ENCODE results near the gene LGR6. TPM values are rescaled to one million over a fixed set of nuclear protein-coding genes. Genes with fewer than 3 reads are reported as not detected.

LGR6 gene
- total RNA-seq, 4 donors from 2014 or later = 0.12 to 2.8 (median 0.48) TPM

- 57 to 80% methylated on average over 2 to 3 of the region's 4 CpGs for WGBS, 2 donors (ENCODE audit: low coverage in 1 of 2)
- no peaks in the 10 kb centered on the region for H3K27me3 ChIP-seq
- H3K4me1 ChIP-seq = no peaks in the 10 kb centered on the region
- ATAC-seq = no peak
- no peak overlapping the region for H3K27ac ChIP-seq
- no peak overlapping the region for H3K4me3 ChIP-seq
- H3K9me3 ChIP-seq = no peaks in the 10 kb centered on the region
- TF ChIP-seq POLR2A (IDR thresholded peaks at IDR 0.05) (no peak), POLR2AphosphoS5 (IDR thresholded peaks at IDR 0.05) (no peak), EP300 (IDR thresholded peaks at IDR 0.05) (no peak), CTCF (IDR thresholded peaks at IDR 0.05) (no peak)
- no peaks in the 10 kb centered on the region for H3K36me3 ChIP-seq
Measured at GRCh38 chr1:202283991-202284390, 90.4 kb downstream of the LGR6 start.

GRCh38 chr1:202285908-202286307 lies 92.3 kb downstream of the LGR6 start:
- TF ChIP-seq EP300 (IDR thresholded peaks at IDR 0.05) = no peak
- TF ChIP-seq POLR2A (IDR thresholded peaks at IDR 0.05) = no peak
- no peak for TF ChIP-seq CTCF (IDR thresholded peaks at IDR 0.05)
- no peak for TF ChIP-seq POLR2AphosphoS5 (IDR thresholded peaks at IDR 0.05)
- ATAC-seq = no peak

GRCh38 chr1:202286622-202287097 lies 93.1 kb downstream of the LGR6 start:
- Histone ChIP-seq H3K9me3 (no peaks in the 10 kb centered on the region), H3K4me1 (no peaks in the 10 kb centered on the region)
- 68 to 100% methylated on average over 4 to 5 of the region's 6 CpGs for WGBS, 2 donors (ENCODE audit: low coverage in 1 of 2)

More at GRCh38 chr1:202285908-202286307, 92.3 kb downstream of the LGR6 start:
- Histone ChIP-seq H3K9me3 (no peaks in the 10 kb centered on the region), H3K36me3 (no peaks in the 10 kb centered on the region), H3K27me3 (no peaks in the 10 kb centered on the region), H3K27ac (no peak overlapping the region), H3K4me3 (no peak overlapping the region), H3K4me1 (no peaks in the 10 kb centered on the region)
- 83 to 86% methylated on average over 1 to 3 of the region's 3 CpGs for WGBS, 2 donors (ENCODE audit: low coverage in 1 of 2)

GRCh38 chr1:202287196-202287595 lies 93.6 kb downstream of the LGR6 start:
- Histone ChIP-seq H3K27ac (no peak overlapping the region), H3K9me3 (no peaks in the 10 kb centered on the region), H3K36me3 (no peaks in the 10 kb centered on the region), H3K4me3 (no peak overlapping the region), H3K4me1 (no peaks in the 10 kb centered on the region), H3K27me3 (no peaks in the 10 kb centered on the region)
- WGBS, 2 donors (ENCODE audit: low coverage in 1 of 2) = 100% methylated on average over 1 of the region's 1 CpG; no CpG with 5 or more reads in 1 of the 2 donors
- no peak for TF ChIP-seq POLR2A (IDR thresholded peaks at IDR 0.05)
- no peak for TF ChIP-seq POLR2AphosphoS5 (IDR thresholded peaks at IDR 0.05)
- no peak for TF ChIP-seq CTCF (IDR thresholded peaks at IDR 0.05)
- no peak for TF ChIP-seq EP300 (IDR thresholded peaks at IDR 0.05)
- no peak for ATAC-seq

More at GRCh38 chr1:202286622-202287097, 93.1 kb downstream of the LGR6 start:
- Histone ChIP-seq H3K4me3 (no peak overlapping the region), H3K27me3 (no peaks in the 10 kb centered on the region), H3K36me3 (no peaks in the 10 kb centered on the region), H3K27ac (no peak overlapping the region)
- ATAC-seq = peak; percentile 38
- TF ChIP-seq POLR2A (IDR thresholded peaks at IDR 0.05) (no peak), POLR2AphosphoS5 (IDR thresholded peaks at IDR 0.05) (peak; percentile 8), EP300 (IDR thresholded peaks at IDR 0.05) (no peak), CTCF (IDR thresholded peaks at IDR 0.05) (no peak)

- ATAC-seq = no peak
- H3K4me1 ChIP-seq = no peaks in the 10 kb centered on the region
- no peak overlapping the region for H3K27ac ChIP-seq
- 79 to 80% methylated on average over 2 to 3 of the region's 3 CpGs for WGBS, 2 donors (ENCODE audit: low coverage in 1 of 2)
- no peaks in the 10 kb centered on the region for H3K36me3 ChIP-seq
- TF ChIP-seq POLR2A (IDR thresholded peaks at IDR 0.05) (no peak), POLR2AphosphoS5 (IDR thresholded peaks at IDR 0.05) (no peak), CTCF (IDR thresholded peaks at IDR 0.05) (no peak)
- H3K4me3 ChIP-seq = no peak overlapping the region
- no peaks in the 10 kb centered on the region for H3K9me3 ChIP-seq
- H3K27me3 ChIP-seq = no peaks in the 10 kb centered on the region
Measured at GRCh38 chr1:202288177-202288576, 94.6 kb downstream of the LGR6 start.

All from gastroesophageal sphincter (tissue), 4 donors.